GM19328 (cell line): ENCODE results near the gene SCN8A.
"Not testable (repeated sequence)": the region's sequence is repeated elsewhere in the genome, so short reads cannot be mapped to it uniquely, and the experiment has no call there.

Experiments
- ATAC-seq: cut with Tn5 transposase; IDR thresholded peaks from one replicate; pipeline ENCODE4 v1.9.1; 2021; ENCODE audit warnings: mild to moderate bottlenecking, moderate library complexity; ENCODE audit not compliant: unreplicated experiment

SCN8A gene

GRCh38 chr12:51622564-51622963, 31.5 kb downstream of the SCN8A start:
- no peak for ATAC-seq

- ATAC-seq = no peak
These were observed 34.3 kb downstream of the SCN8A start for GRCh38 chr12:51625370-51625769.

- ATAC-seq = no peak
These were observed 35.1 kb downstream of the SCN8A start for GRCh38 chr12:51626115-51626514.

- no peak for ATAC-seq
These were observed 35.6 kb downstream of the SCN8A start for GRCh38 chr12:51626629-51627028.

GRCh38 chr12:51630256-51630880, 39.3 kb downstream of the SCN8A start:
- no peak for ATAC-seq

- ATAC-seq = no peak
These were observed 40.0 kb downstream of the SCN8A start for GRCh38 chr12:51630986-51631385.

GRCh38 chr12:51631591-51631990, 40.6 kb downstream of the SCN8A start:
- no peak for ATAC-seq

GRCh38 chr12:51632623-51633022, 41.6 kb downstream of the SCN8A start:
- ATAC-seq = no peak

GRCh38 chr12:51635346-51635745, 44.3 kb downstream of the SCN8A start:
- ATAC-seq = no peak

GRCh38 chr12:51636581-51636980, 45.5 kb downstream of the SCN8A start:
- ATAC-seq = no peak

GRCh38 chr12:51636986-51637385, 46.0 kb downstream of the SCN8A start:
- no peak for ATAC-seq

- ATAC-seq = no peak
These were observed 48.3 kb downstream of the SCN8A start for GRCh38 chr12:51639361-51639760.

- no peak for ATAC-seq
These were observed 51.3 kb downstream of the SCN8A start for GRCh38 chr12:51642286-51642685.

GRCh38 chr12:51643951-51644350, 52.9 kb downstream of the SCN8A start:
- no peak for ATAC-seq

- ATAC-seq = not testable (repeated sequence)
These were observed 53.7 kb downstream of the SCN8A start for GRCh38 chr12:51644691-51645090.

- no peak for ATAC-seq
These were observed 54.9 kb downstream of the SCN8A start for GRCh38 chr12:51645961-51646360.

GRCh38 chr12:51647647-51648046, 56.6 kb downstream of the SCN8A start:
- no peak for ATAC-seq

- ATAC-seq = no peak
These were observed 62.4 kb downstream of the SCN8A start for GRCh38 chr12:51653431-51653830.

GRCh38 chr12:51661199-51661598, 70.2 kb downstream of the SCN8A start:
- ATAC-seq = no peak

GRCh38 chr12:51661836-51662235, 70.8 kb downstream of the SCN8A start:
- no peak for ATAC-seq

- ATAC-seq = no peak
These were observed 71.7 kb downstream of the SCN8A start for GRCh38 chr12:51662728-51663154.

GRCh38 chr12:51663390-51663789, 72.4 kb downstream of the SCN8A start:
- no peak for ATAC-seq

GRCh38 chr12:51666696-51667095, 75.7 kb downstream of the SCN8A start:
- ATAC-seq = no peak
